ENCODE results near the gene ZBTB12. TPM values are rescaled to one million over a fixed set of nuclear protein-coding genes. Genes with fewer than 3 reads are reported as not detected.
A peak's percentile ranks its signal among the peaks of the same experiment; 100 is the strongest.

ZBTB12 gene
- total and polyA plus RNA-seq, 2 of the 13 experiments (the other 11 are each of a cell fraction or from before 2014, with no cell fraction given), result 4.8 to 6.0 TPM

GRCh38 chr6:31877651-31878161, 24.2 kb downstream of the ZBTB12 start (continued):
- TF ChIP-seq ZNF362 (CRISPR knock-in tag; IDR thresholded peaks at IDR 0.05; ENCODE audit: borderline replicate concordance) (peak; percentile 55; the same call in 1 of the 2 replicates), MTA1 (CRISPR knock-in tag; IDR thresholded peaks at IDR 0.05; ENCODE audit: borderline replicate concordance) (peak; percentile 79; the same call in 1 of the 2 replicates), HNF1A (IDR thresholded peaks at IDR 0.05; ENCODE audit: low read depth) (no peak), HNF1A (CRISPR knock-in tag; IDR thresholded peaks at IDR 0.05; ENCODE audit: borderline replicate concordance) (peak; percentile 55; the same call in 1 of the 2 replicates), GTF2F1 (IDR thresholded peaks at IDR 0.05; ENCODE audit: low read length) (no peak), ZNF782 (CRISPR knock-in tag; IDR thresholded peaks at IDR 0.05; ENCODE audit: borderline replicate concordance) (peak; percentile 74; the same call in 1 of the 2 replicates), ARHGAP35 (CRISPR knock-in tag; IDR thresholded peaks at IDR 0.05; ENCODE audit: borderline replicate concordance) (peak; percentile 49; the same call in 1 of the 2 replicates), PRDM10 (CRISPR knock-in tag; IDR thresholded peaks at IDR 0.05; ENCODE audit: low read depth) (peak; percentile 35; the same call in 1 of the 2 replicates), EEA1 (CRISPR knock-in tag; IDR thresholded peaks at IDR 0.05; ENCODE audit: borderline replicate concordance) (no peak), RERE (CRISPR knock-in tag; IDR thresholded peaks at IDR 0.05; ENCODE audit: low read depth) (no peak), ZNF772 (CRISPR knock-in tag; IDR thresholded peaks at IDR 0.05) (peak; percentile 51; the same call in 1 of the 2 replicates), ZNF781 (CRISPR knock-in tag; IDR thresholded peaks at IDR 0.05; ENCODE audit: borderline replicate concordance, not compliant biosample characterization) (no peak), ZNF383 (CRISPR knock-in tag; IDR thresholded peaks at IDR 0.05; ENCODE audit: borderline replicate concordance) (0 out of 2 replicates have a peak, but pooled peaks have one; percentile 46)

Measured in HepG2 (cell line).